ENCODE results near the gene DOCK9.

Gene DOCK9

DNA sequence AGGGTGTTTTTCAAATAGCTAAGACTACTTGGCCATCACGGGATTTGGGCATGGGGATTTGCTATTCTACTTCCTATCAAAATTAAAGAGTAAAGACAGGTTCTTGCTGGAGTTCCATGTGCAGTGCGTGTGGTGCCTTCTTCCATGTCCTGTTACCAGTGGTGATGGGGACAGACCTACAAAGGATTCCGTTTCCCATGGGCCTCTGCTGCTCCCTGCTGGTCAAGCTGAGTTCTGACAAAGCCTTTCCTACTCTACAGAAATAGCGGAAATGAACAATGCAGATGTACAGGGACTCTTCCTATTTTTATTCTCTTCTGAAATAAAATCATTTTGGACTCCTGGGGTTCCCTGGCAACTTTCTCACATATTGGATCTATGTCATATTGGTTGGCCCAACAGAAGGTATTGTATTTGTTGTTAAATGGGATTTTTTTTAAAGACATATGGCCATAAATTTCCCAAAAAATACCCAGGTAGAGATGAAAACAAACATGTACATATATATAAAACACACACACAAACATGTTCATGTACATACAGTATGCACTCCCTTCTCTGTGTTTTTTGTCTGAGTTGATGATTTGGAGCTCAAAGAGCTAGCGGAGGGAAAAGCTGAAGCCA lies 134.9 kb downstream of the DOCK9 start:
- in situ Hi-C loops (cut with MboI; ENCODE audit: low sequenced_read_pairs, unreplicated experiment) = no loop called here
- DNase-seq (ENCODE audit: low spot score) = peak; percentile 60
- TF ChIP-seq, protein P1, sequence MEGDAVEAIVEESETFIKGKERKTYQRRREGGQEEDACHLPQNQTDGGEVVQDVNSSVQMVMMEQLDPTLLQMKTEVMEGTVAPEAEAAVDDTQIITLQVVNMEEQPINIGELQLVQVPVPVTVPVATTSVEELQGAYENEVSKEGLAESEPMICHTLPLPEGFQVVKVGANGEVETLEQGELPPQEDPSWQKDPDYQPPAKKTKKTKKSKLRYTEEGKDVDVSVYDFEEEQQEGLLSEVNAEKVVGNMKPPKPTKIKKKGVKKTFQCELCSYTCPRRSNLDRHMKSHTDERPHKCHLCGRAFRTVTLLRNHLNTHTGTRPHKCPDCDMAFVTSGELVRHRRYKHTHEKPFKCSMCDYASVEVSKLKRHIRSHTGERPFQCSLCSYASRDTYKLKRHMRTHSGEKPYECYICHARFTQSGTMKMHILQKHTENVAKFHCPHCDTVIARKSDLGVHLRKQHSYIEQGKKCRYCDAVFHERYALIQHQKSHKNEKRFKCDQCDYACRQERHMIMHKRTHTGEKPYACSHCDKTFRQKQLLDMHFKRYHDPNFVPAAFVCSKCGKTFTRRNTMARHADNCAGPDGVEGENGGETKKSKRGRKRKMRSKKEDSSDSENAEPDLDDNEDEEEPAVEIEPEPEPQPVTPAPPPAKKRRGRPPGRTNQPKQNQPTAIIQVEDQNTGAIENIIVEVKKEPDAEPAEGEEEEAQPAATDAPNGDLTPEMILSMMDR (IDR thresholded peaks at IDR 0.05; ENCODE audit: borderline replicate concordance, control extremely low read depth, extremely low read depth, insufficient read depth, missing control alignments) = peak; percentile 81

DNA sequence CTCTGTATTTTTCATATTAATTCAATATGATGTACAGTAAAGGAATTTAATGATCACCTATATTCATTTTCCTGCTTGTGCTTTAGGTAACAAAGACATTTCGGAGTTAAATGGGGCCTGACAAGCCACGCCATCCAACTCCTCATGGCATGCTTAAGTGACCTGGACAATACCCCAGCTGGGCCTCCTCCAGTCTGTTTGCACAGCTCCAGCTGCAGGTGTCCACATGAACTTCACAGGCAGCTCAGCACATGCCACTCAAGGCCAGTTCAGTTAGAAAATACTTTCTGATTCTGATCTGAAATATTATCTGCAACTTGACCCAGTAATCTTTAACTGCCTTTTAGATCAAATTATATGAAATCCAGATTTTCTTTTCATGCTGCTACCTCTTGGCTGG lies 135.8 kb downstream of the DOCK9 start:
- in situ Hi-C loops (cut with MboI; ENCODE audit: low sequenced_read_pairs, unreplicated experiment) = no loop called here
- DNase-seq (ENCODE audit: low spot score) = no peak

GRCh38 chr13:98839856-98840769 lies 137.8 kb downstream of the DOCK9 start:
- TF ChIP-seq, protein P1 (IDR thresholded peaks at IDR 0.05; ENCODE audit: borderline replicate concordance, control extremely low read depth, extremely low read depth, insufficient read depth, missing control alignments) = peak; percentile 55
- in situ Hi-C loops (cut with MboI; ENCODE audit: low sequenced_read_pairs, unreplicated experiment) = no loop called here
- peak; percentile 53 for DNase-seq (ENCODE audit: low spot score)

More for the DNA sequence above, 135.8 kb downstream of the DOCK9 start:
- TF ChIP-seq, protein P1 (IDR thresholded peaks at IDR 0.05; ENCODE audit: borderline replicate concordance, control extremely low read depth, extremely low read depth, insufficient read depth, missing control alignments) = no peak

GRCh38 chr13:98838776-98839175 lies 139.1 kb downstream of the DOCK9 start:
- DNase-seq (ENCODE audit: low spot score) = no peak
- TF ChIP-seq, protein P1 (IDR thresholded peaks at IDR 0.05; ENCODE audit: borderline replicate concordance, control extremely low read depth, extremely low read depth, insufficient read depth, missing control alignments) = no peak
- in situ Hi-C loops (cut with MboI; ENCODE audit: low sequenced_read_pairs, unreplicated experiment) = no loop called here

DNA sequence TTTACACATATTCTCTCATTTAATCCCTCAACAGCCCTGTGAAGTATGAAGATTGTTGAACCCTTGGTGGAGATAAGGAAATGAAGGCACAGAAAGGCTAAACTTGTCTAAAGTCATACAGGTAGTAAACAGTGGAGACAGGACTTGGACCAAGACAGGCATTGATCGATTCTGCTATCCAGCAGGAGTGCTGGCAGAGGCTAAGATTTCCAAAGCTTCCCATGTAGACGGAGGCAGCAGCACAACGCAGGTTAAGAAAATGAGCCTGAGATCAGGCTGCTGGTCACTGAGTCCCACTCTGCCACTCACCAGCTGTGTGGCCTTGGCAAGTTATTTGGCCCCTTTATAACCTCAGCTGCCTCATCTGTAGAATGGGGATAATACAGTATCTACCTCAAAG lies 140.0 kb downstream of the DOCK9 start:
- in situ Hi-C loops (cut with MboI; ENCODE audit: low sequenced_read_pairs, unreplicated experiment) = no loop called here
- TF ChIP-seq, protein P1 (IDR thresholded peaks at IDR 0.05; ENCODE audit: borderline replicate concordance, control extremely low read depth, extremely low read depth, insufficient read depth, missing control alignments) = no peak
- no peak for DNase-seq (ENCODE audit: low spot score)

GRCh38 chr13:98835156-98835555 lies 142.7 kb downstream of the DOCK9 start:
- no peak for DNase-seq (ENCODE audit: low spot score)
- TF ChIP-seq, protein P1 (IDR thresholded peaks at IDR 0.05; ENCODE audit: borderline replicate concordance, control extremely low read depth, extremely low read depth, insufficient read depth, missing control alignments) = no peak
- in situ Hi-C loops (cut with MboI; ENCODE audit: low sequenced_read_pairs, unreplicated experiment) = no loop called here
